ENCODE results near the gene PFKFB2.

DNA sequence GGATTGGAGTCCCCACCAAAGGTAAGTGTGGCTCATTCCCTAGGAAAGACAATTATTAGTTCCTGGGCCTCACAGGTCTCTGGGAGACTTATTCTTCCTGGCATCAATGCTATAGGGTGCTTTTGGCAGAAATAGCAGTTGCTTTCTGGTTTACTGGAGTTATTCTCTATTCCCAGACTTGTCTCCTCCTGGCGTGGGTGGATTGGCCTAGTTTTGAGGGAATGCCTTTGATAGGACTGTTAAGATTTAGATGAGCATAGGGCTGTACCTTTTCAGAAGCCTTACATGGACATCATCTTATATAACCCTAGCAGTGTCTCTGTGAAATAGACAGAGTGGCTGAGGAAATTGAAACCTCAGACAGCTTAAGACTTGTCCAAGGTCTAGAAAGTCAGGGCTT, 9.0 kb downstream of the PFKFB2 start:
- TF ChIP-seq, protein P1, sequence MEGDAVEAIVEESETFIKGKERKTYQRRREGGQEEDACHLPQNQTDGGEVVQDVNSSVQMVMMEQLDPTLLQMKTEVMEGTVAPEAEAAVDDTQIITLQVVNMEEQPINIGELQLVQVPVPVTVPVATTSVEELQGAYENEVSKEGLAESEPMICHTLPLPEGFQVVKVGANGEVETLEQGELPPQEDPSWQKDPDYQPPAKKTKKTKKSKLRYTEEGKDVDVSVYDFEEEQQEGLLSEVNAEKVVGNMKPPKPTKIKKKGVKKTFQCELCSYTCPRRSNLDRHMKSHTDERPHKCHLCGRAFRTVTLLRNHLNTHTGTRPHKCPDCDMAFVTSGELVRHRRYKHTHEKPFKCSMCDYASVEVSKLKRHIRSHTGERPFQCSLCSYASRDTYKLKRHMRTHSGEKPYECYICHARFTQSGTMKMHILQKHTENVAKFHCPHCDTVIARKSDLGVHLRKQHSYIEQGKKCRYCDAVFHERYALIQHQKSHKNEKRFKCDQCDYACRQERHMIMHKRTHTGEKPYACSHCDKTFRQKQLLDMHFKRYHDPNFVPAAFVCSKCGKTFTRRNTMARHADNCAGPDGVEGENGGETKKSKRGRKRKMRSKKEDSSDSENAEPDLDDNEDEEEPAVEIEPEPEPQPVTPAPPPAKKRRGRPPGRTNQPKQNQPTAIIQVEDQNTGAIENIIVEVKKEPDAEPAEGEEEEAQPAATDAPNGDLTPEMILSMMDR (IDR thresholded peaks at IDR 0.05; ENCODE audit: extremely low read depth in 1 of 2, insufficient read depth in 1 of 2, low read depth in 1 of 2, low read length in 2 of 2): no peak
- TF ChIP-seq POLR2A (IDR thresholded peaks at IDR 0.05; ENCODE audit: low read depth, low read length): no peak
- TF ChIP-seq EZH2 (IDR thresholded peaks at IDR 0.05; ENCODE audit: borderline replicate concordance, low read depth, low read length, severe bottlenecking): no peak
- TF ChIP-seq MYC (IDR thresholded peaks at IDR 0.05; ENCODE audit: low read depth, low read length): no peak
- no peak for TF ChIP-seq POLR2AphosphoS5 (IDR thresholded peaks at IDR 0.05; ENCODE audit: insufficient read depth, low read depth, low read length)
